HEK293T (cell line): Measurements from ENCODE around the gene SNCB.
"Not testable (repeated sequence)": the region's sequence is repeated elsewhere in the genome, so short reads cannot be mapped to it uniquely, and the experiment has no call there.

Source experiments
- CTCF ChIA-PET: fragments of 350-600 bp; formaldehyde crosslinking; extraction: SDS; loops from one replicate; lab custom pipeline; 2021; ENCODE audit warnings: antibody characterized with exemption, inconsistent platforms; lab: Yijun Ruan, JAX
- POLR2A ChIA-PET: fragments of 350-600 bp; formaldehyde crosslinking; extraction: SDS; loops from one replicate; lab custom pipeline; 2020; ENCODE audit warnings: antibody characterized with exemption, inconsistent platforms; lab: Yijun Ruan, JAX
- DNase-seq: peaks from one replicate; pipeline ENCODE4 v3.0.0; 2012; ENCODE audit warnings: mixed read lengths; ENCODE audit errors: extremely low spot score
- ARNT ChIP-seq: fragments of 450-650 bp; IDR thresholded peaks from 2 replicates; pipeline ENCODE4 v1.6.1; 2017; ENCODE audit warnings: mild to moderate bottlenecking
- BHLHE40 ChIP-seq: fragments of 450-650 bp; IDR thresholded peaks from 2 replicates; pipeline ENCODE4 v1.6.1; 2016; ENCODE audit warnings: mild to moderate bottlenecking, moderate library complexity, borderline replicate concordance
- CTBP1 ChIP-seq: fragments of 450-650 bp; IDR thresholded peaks from 2 replicates; pipeline ENCODE4 v1.6.1; 2016; ENCODE audit warnings: borderline replicate concordance
- ELF4 ChIP-seq: fragments of 450-650 bp; IDR thresholded peaks from 2 replicates; pipeline ENCODE4 v1.6.1; 2017; ENCODE audit warnings: antibody characterized with exemption
- FOXA1 ChIP-seq: fragments of 450-650 bp; IDR thresholded peaks from 2 replicates; pipeline ENCODE4 v1.6.1; 2016; ENCODE audit warnings: mild to moderate bottlenecking
- FOXK2 ChIP-seq: fragments of 450-650 bp; IDR thresholded peaks from 2 replicates; pipeline ENCODE4 v1.6.1; 2016; ENCODE audit warnings: mild to moderate bottlenecking
- FOXM1 ChIP-seq: fragments of 450-650 bp; IDR thresholded peaks from 2 replicates; pipeline ENCODE4 v1.6.1; 2017; ENCODE audit warnings: mild to moderate bottlenecking, borderline replicate concordance
- HDGF ChIP-seq: fragments of 450-650 bp; IDR thresholded peaks from 2 replicates; pipeline ENCODE4 v1.6.1; 2017; ENCODE audit warnings: antibody characterized with exemption, borderline replicate concordance
- L3MBTL2 ChIP-seq: fragments of 450-650 bp; conservative IDR thresholded peaks from 2 replicates; pipeline ENCODE4 v1.6.1; 2016; ENCODE audit warnings: mild to moderate bottlenecking
- LEF1 ChIP-seq: fragments of 450-650 bp; IDR thresholded peaks from 2 replicates; pipeline ENCODE4 v1.6.1; 2017; ENCODE audit warnings: mild to moderate bottlenecking, borderline replicate concordance
- NFRKB ChIP-seq: fragments of 450-650 bp; IDR thresholded peaks from 2 replicates; pipeline ENCODE4 v1.6.1; 2016; ENCODE audit warnings: mild to moderate bottlenecking, moderate library complexity
- SP1 ChIP-seq: fragments of 450-650 bp; IDR thresholded peaks from 2 replicates; pipeline ENCODE4 v1.6.1; 2017
- SUZ12 ChIP-seq: fragments of 450-650 bp; IDR thresholded peaks from 2 replicates; pipeline ENCODE4 v1.6.1; 2016; ENCODE audit warnings: mild to moderate bottlenecking
- TARDBP ChIP-seq: fragments of 450-650 bp; IDR thresholded peaks from 2 replicates; pipeline ENCODE4 v1.6.1; 2016
- ZNF384 ChIP-seq: fragments of 450-650 bp; IDR thresholded peaks from 2 replicates; pipeline ENCODE4 v1.6.1; 2016
- TF ChIP-seq, protein P1 (sequence below): fragments of 450-650 bp; IDR thresholded peaks from 2 replicates; pipeline ENCODE4 v1.6.1; 2016

The SNCB gene

DNA sequence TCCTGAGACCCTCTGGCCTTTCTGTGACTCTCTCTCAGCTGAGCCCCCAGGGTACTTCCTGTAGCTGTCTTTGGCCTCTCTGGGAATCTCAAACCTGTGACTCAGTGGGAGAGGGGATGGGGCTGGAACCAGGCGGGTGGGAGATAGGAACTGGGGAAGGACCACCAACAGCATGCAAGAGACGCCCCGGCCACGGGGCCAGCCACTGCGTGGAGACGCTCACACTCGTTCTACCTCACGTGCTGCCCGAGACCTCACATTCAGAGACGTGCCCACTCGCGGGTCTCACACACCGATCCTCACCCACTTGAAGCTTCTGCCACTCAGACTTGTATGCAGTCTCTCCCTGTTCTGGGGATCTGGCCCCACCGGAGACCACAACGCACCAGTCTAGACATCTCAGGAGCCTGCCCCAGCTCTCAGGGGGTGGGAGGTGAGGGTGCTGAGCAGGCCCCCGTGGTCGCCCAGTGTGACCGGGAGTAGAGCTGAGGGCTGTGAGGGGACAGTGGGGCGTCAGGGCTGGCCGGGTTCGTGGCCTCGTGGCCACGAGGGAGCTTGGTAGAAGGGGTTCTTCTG lies 34.2 kb downstream of the SNCB start:
- ChIA-PET CTCF (no interaction called here), POLR2A (interaction anchor here (0.7 kb wide), 1 partner anchor 13 kb away, joined by 3 read pairs; no protein-coding TSS in a partner anchor)

DNA sequence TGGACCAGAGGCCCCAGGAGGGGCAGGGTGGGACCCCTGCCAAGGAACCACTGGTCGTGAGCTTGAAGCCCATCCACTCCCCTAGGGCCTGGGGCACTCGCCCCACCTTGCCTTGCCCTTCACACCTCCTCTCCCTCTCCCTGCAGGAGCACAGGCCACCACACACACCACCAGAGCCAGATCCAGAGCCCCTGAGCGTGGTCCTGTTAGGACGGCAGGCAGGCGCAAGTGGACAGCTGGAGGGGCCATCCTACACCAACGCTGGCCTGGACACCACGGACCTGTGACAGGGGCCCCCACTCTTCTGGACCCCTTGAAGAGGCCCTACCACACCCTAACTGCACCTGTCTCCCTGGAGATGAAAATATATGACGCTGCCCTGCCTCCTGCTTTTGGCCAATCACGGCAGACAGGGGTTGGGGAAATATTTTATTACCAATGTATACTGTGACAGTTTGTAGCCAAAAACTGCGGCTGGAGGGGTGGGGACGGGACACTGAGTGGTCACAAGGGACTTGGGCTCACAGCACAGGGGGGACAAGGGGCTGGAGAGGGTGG lies 34.9 kb downstream of the SNCB start:
- no peak for TF ChIP-seq ARNT
- no peak for TF ChIP-seq SP1
- TF ChIP-seq HDGF, result no peak
- TF ChIP-seq, protein P1, sequence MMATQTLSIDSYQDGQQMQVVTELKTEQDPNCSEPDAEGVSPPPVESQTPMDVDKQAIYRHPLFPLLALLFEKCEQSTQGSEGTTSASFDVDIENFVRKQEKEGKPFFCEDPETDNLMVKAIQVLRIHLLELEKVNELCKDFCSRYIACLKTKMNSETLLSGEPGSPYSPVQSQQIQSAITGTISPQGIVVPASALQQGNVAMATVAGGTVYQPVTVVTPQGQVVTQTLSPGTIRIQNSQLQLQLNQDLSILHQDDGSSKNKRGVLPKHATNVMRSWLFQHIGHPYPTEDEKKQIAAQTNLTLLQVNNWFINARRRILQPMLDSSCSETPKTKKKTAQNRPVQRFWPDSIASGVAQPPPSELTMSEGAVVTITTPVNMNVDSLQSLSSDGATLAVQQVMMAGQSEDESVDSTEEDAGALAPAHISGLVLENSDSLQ, result no peak
- ChIA-PET CTCF (no interaction called here), POLR2A (interaction anchor here (0.7 kb wide), 1 partner anchor 13 kb away, joined by 3 read pairs; no protein-coding TSS in a partner anchor)
- no peak for DNase-seq

More for the DNA sequence above, 34.2 kb downstream of the SNCB start:
- TF ChIP-seq BHLHE40 (no peak), FOXM1 (no peak)
- no peak for DNase-seq

DNA sequence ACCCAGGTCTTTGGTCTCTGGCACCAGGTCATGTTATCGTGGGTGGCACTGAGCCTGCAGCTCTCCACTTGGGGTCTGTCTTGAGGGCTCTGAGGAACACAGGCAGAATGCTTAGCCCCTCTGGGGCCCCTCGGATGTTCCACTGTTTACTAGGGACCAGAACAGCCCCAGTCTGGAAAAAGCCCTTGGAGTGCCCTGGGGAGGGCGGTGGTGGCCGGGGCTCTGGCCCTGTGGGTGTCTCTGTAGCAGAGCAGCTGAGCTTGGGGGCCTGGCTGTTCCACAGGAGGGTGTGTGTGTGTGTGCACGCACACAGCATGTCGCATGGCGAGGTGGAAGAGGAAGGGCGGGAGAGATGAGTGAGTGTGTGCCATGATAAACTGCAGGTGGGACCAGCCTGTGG lies 35.8 kb downstream of the SNCB start:
- DNase-seq, result no peak
- ChIA-PET POLR2A (interaction anchor here (0.7 kb wide), 1 partner anchor 53 kb away, joined by 3 read pairs; the partner anchor contains the start of gene TSPAN17), CTCF (no interaction called here)
- TF ChIP-seq CTBP1, result no peak
- no peak for TF ChIP-seq FOXA1
- no peak for TF ChIP-seq ELF4
- no peak for TF ChIP-seq SUZ12
- no peak for TF ChIP-seq NFRKB
- TF ChIP-seq HDGF, result no peak
- no peak for TF ChIP-seq LEF1

DNA sequence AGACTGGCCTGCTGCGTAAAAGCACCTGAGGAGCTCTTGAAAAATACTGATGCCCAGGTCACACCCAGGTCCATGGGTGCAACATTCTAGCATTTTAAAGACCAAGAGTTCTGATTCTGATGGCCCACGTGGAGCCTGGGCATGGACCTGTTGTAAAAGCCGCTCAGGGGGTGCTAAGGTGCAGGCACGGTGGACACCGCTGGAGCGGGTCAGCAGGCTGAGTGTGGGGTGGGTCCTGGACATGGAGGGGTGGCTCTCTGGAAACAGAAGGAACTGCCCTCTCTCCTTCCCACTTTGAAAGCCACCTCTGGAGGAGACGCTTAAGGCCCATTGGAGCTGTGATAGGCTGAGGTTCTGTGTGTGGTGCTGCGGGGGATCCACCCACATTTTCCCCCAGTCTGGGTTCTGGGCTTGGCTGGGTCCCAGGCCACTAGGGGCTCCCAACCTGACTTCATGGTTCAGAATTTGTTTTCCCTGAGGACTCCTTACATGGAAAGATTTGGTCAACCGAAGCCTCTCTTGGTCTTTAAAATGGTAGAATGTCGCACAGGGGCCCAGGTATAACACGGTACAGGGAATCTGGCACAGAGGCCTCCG lies 37.0 kb downstream of the SNCB start:
- POLR2A ChIA-PET, result no interaction called here

DNA sequence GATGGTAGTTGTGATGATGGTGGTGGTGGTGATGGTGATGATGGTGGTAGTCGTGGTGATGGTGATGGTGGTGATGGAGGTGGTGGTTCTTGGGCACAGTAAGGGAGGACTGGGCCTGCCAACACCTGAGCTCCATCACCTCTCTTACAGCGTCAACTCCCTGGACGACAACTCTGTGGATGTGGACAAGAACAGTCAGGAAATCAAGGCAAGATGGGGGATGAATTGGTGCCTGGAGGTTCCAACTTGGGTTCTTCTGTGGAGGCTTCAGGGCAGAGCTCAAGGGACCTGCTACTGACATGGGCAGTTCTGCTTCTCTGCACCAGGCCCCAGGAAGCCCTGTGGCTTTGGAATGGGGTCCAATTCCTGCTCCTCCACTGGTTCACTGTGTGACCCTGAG lies 37.8 kb downstream of the SNCB start:
- TF ChIP-seq LEF1 (no peak), FOXK2 (no peak), ELF4 (no peak), FOXA1 (no peak), NFRKB (no peak), FOXM1 (no peak), ZNF384 (no peak), SUZ12 (no peak), L3MBTL2 (no peak), TARDBP (no peak), ARNT (no peak), HDGF (no peak)
- DNase-seq, result no peak
- CTCF ChIA-PET, result no interaction called here
- POLR2A ChIA-PET, result no interaction called here

More for the DNA sequence above, 37.0 kb downstream of the SNCB start:
- DNase-seq, result no peak
- TF ChIP-seq NFRKB, result no peak
- no peak for TF ChIP-seq FOXM1
- no peak for TF ChIP-seq ARNT
- no peak for TF ChIP-seq CTBP1
- no peak for TF ChIP-seq ELF4
- TF ChIP-seq LEF1, result no peak
- no peak for TF ChIP-seq BHLHE40
- TF ChIP-seq, protein P1, result no peak
- no peak for TF ChIP-seq ZNF384
- TF ChIP-seq FOXK2, result no peak
- no peak for TF ChIP-seq TARDBP
- no peak for TF ChIP-seq L3MBTL2
- no peak for TF ChIP-seq HDGF
- TF ChIP-seq FOXA1, result no peak
- TF ChIP-seq SUZ12, result no peak
- no peak for TF ChIP-seq SP1
- CTCF ChIA-PET, result no interaction called here

DNA sequence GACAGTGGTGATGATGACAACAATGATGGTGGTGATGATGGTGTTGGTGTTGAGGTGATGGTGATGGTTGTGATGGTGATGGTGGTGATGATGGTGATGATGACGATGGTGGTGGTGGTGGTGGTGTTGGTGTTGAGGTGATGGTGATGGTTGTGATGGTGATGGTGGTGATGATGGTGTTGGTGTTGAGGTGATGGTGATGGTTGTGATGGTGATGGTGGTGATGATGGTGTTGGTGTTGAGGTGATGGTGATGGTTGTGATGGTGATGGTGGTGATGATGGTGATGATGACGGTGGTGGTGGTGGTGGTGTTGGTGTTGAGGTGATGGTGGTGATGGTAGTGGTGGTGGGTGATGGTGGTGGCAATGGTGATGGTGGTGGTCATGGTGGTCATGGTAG lies 38.7 kb downstream of the SNCB start:
- CTCF ChIA-PET, POLR2A ChIA-PET: not testable (repeated sequence)

DNA sequence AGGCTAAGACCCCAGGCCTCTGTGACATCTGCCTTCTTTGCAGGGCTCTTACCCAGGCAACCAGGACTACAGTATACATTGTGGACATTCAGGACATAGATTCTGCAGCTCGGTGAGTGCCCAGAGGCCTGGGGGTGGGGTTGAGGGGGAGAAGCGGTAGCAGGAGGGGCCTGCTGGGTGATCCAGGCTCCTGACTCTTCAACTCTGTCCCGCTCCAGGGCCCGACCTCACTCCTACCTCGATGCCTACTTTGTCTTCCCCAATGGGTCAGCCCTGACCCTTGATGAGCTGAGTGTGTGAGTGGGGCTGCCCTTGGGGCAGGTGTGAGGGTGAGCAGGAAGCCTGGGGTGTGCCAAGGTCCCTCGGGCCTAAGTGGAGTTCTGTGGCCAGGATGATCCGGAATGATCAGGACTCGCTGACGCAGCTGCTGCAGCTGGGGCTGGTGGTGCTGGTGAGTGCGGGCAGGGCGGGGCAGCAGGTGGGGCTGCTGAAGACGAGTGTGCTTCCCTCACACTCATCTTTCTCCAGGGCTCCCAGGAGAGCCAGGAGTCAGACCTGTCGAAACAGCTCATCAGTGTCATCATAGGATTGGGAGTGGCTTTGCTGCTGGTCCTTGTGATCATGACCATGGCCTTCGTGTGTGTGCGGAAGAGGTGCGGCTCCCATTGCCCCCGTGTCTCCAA lies 40.2 kb downstream of the SNCB start:
- ChIA-PET POLR2A (no interaction called here), CTCF (no interaction called here)
- TF ChIP-seq HDGF, result no peak
- no peak for TF ChIP-seq TARDBP
- TF ChIP-seq FOXA1, result no peak
- no peak for TF ChIP-seq SUZ12
- no peak for TF ChIP-seq FOXM1
- no peak for TF ChIP-seq ARNT
- no peak for TF ChIP-seq CTBP1
- no peak for TF ChIP-seq ELF4
- no peak for TF ChIP-seq FOXK2
- no peak for TF ChIP-seq SP1
- no peak for TF ChIP-seq ZNF384
- TF ChIP-seq LEF1, result no peak
- no peak for DNase-seq

More for the DNA sequence above, 38.7 kb downstream of the SNCB start:
- not testable (repeated sequence) for DNase-seq
